GM19324 (cell line): ENCODE data around the gene ACD.
A peak's percentile ranks its signal among the peaks of the same experiment; 100 is the strongest.

ENCODE experiments used
- ATAC-seq: cut with Tn5 transposase; IDR thresholded peaks from one replicate; pipeline ENCODE4 v1.9.1; 2021; ENCODE audit warnings: mild to moderate bottlenecking, moderate library complexity; ENCODE audit not compliant: unreplicated experiment, low FRiP score

ACD gene

DNA sequence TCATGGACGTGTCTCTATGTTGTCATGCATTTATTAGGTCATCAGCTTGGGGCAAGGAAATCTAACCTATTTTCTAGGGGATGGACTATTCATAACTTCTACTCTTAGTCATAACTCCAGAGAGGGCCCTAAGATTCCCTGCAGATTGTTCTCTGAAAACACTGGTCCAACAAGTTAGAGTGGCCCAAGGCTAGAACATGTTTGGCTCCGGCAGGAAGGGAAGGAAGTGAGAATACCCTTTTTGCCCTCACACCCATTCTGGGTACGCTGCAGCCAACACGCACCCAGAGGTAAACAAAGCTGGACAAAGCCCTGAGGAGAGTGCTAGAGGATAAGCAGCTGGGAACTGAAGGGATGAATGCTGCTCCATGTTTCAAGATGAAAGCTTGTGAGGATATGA lies 16.5 kb upstream of the ACD start:
- ATAC-seq, result no peak

DNA sequence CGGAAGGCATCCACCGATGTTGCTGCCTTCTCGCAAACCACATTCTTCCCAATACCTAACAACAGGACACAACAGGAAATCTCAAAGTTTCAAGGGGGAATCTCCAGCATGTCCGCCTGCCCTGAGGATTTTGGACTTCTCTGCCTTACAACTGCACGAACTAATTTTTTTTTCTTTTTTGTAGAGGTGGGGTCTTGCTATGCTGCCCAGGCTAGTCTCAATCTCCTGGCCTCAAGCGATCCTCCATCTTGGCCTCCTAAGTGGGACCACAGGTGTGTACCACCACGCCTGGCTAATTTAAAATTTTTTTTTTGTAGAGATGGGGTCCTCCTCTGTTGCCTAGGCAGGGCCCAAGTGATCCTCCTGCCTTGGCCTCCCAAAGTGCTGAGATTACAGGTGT lies 15.9 kb upstream of the ACD start:
- no peak for ATAC-seq

DNA sequence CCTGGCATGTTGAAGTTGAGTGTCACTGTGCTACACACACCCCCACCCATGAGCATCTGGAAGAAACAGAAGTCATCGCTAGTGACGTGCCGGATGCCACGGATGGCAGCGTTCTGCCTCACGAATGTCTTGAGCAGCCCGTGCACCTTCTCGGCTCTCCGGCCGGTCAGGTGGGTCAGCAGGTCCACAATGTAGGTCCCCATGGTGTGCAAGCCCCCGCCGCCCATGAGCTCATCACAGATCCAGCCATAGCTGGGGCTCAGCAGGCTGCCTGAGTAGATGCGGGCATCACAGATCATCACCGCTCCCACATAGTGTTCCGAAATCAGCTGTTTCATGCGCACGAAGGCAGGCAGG lies 15.5 kb upstream of the ACD start:
- no peak for ATAC-seq

DNA sequence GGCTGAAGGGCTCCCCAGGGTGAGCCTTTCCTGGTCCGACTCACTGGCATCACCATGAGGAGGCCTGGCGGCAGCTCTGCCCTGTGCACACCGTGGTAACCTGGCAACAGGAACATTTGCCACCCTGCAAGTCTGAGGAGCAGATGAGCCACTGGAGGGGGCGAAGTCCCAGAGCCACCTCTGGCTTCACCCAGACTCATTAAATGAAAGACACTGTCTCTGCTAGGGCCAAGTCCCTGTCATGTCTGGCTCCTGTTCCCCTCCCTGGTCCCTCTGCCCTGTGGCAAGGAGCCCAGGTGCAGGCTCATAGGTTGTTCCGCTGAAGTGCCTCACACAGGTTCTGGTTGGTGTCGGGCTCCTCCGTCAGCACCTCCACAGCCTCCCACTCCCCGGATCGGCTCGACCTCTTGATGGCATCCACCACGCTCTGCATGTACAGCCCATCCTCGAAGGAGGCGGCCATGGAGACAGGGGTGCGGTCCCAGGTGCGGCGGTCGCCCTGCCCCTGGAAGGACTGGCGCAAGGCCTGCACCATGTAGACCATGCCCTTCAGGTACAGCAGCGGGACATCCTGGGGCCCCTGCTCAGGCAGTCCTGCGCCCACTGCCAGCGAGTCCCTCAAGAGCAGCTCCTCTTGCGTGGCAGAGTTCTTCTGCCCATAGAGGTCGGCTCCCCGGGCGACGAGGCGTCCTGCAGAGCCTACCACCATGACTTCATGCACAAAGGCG lies 15.0 kb upstream of the ACD start:
- no peak for ATAC-seq

DNA sequence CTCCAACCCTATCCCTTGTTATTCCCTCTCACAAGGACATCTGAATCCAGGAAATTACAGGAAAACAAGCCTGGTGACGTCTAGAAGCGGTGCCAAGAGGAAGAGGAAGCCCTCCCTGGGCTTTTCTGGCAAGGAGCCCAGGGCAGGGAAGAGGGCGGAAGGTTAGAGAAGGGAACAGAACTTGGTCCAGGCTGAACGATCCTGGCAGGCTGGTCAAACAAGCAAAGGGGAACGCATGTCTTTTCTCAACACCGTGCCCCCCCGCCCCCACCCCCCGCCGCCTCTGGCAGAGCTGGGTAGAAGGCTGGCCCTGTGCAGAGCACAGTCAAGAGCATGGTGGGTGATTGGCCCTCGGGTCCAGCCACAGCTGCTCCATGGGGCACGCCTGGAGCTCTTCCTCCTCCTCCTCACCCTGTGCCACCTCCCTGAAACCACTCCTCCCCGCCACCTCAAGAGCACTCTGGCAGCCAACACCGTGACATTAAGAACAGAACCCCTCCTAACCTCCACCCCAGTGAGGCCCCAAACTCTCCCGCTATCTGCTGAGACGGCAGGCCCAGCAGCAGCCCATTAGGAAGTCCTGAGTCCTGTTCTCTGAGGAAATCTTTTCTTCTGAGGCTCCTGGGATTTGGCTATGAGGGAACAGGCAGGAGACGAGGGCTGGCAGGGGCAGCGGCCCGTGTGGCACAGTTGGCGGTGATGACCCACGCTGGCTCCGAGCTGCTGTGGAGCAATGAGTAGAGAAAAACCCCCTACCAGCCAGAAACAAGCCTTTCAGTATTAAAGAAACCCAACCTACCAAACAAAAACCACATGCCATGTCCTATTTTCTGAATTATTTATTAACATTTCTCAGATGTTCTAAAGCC lies 13.9 kb upstream of the ACD start:
- no peak for ATAC-seq

DNA sequence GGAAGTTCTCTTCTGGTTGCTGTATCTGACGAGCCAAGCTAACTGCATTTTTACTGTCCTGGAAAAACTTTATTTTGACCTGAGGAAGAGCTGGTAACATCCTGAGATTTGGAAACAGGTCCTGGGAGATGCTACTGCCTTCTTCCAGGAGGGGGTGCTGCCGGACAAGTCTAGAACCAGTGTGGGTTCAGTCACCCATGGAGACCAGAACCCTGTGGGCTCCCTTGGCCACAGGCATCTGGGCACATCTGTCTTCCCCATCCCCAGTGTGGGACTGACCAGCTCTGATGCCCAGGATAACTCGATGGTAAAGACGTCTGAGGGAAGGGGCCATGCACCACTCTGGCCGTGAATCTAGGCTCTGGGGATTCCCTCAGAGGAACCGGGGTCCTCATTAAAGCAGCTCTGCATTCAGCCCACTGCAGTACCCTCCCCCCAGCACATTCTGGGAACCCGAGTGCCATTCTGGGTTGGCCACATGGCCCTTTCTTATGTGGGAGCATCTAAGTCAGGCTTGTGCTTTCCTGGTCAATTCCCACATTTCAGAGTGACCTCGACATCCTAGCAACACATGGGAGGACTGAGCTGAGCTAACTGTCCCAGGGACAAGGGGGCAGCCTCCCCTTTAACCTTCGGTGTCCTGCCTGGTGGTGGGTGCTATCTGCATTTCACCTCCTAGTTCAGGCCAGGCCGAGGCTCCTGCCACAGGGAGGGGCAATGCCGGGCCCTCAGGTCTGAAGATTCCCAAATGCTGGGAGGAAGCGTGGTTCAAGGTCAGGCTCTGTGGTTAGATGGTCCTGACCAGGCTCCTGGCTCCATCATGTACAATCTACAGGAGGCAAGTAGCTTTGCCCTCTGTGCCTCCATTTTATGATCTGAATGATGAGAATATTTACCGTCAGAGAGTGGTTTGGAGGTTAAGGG lies 12.9 kb upstream of the ACD start:
- no peak for ATAC-seq

DNA sequence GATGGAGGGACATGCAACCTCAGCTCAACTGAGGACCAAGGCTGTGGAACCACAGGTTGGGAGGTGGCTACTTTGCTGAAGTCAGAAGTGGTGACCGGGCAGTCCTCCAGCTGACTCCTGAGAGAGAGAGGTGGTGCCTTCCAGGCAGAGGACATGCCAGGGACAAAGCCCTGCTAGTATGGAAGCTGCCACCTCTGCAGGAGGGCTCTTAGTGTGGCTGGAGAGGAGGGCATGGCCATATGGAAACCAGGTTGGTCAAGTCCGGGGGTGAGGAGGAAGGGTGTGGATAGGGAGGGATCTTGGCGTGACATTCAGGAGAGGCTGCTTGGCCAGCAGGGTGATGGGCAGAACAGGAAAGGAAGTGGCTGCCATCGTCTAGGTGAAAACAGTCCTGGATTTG lies 12.2 kb upstream of the ACD start:
- no peak for ATAC-seq

DNA sequence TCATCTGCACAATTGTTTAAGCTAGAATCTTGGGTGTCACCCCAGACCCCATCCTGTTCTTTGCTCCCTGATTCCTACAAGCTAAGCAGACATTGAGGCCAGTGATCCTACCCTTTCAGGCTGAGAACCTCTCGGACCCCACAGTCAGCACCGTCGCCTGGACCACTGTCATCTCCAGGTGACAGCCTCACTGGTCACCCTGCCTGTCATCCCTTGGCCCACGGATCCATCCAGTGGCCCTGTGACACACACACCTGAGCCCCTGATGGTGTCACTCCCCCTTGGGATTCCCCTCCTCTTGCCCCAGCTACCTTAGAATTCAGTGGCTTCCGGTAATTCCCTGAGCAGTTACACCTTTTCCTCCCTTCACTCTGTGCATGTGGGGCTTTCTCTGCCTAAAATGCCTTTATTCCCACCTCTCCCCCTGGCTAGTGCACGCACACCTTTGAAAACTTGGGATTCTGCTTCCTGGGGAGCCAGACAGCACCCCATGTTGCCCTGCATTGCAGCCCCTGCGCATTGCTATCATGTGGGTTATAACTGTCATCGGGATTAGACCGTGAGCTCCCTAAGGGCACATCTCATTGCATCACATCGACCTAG lies 9.5 kb upstream of the ACD start:
- ATAC-seq, result no peak

DNA sequence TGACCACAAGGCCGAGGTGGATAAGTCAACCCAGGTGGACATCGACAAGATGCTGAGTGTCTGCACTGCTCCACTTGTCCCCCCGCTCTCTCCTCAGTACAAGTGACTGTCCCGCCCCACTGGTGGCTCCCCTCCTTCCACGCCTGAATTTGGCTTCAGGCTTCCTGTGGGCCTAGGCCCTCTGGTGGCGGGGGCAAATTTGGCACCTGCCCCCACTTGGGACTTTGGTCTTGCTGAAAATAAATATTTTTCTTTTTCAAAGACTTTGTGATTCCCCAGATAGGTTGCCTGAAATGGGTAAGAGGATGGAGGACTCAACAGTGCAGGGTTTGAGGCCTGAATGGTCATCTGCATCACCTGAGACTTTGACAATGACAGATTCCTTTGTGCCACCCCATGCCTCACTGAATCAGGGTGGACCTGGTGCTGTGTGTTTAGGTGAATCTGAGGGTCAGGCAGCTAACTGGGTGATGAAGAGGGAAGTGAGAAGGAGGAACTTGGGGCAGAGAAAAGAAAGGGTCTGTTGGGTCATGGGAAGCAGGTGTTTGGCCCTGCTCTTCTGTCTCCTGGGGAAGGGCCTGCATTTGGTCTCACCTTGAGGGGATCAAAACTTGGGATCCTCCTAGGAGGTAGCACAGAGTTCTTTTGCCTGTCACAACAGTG lies 8.6 kb upstream of the ACD start:
- ATAC-seq, result no peak

DNA sequence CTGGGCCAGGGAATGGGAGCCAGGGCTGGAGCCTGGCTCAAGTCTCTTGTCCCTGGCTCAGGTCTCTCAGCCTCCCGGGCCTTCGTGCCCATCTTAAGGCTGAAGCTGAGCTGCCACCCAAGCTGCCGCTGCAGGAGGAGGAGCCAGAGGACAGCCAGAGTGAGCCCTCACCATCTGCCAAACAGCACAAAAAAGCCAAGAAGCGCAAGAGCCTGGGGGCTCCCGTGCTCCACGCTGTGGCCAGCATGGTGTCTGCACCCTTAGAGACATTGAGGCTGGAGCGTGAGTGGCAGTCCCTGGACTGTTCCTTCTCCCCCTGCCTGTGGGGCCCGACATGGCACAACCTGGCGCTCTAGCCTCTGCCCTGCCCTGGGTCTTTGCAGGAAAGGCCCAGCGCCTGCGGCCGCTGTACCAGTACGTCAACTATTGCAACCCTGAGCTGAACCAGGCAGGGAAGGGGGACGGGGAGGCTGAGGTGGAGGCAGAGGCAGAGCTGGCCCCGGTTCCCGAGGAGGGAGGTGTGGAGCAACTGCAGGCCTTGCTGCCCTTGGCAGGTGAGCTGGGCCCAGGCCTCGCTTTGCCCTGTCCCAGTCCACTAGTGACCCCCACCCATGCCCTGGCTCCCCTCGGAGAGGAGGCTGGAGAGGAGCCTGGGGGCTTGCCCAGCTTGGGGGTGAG lies 7.9 kb upstream of the ACD start:
- peak; percentile 56 for ATAC-seq

DNA sequence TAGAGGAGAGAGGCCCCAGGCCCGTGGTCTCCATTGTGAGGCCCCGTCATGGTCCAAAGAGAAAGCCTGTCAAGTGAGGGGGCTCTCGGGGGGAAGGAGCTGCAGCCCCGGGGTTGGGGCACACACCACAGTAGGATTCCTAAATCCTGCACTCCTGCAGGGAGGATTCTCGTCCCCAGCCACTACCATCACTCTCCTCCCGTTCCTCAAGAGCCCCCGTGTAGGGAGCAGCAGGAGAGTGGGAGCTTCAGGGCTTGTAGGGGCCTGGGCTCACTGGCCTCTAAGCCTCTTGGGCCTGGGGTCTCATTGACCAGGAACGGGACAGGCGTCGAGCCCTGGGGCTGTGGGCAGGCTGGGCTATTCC lies 7.4 kb upstream of the ACD start:
- ATAC-seq, result no peak

DNA sequence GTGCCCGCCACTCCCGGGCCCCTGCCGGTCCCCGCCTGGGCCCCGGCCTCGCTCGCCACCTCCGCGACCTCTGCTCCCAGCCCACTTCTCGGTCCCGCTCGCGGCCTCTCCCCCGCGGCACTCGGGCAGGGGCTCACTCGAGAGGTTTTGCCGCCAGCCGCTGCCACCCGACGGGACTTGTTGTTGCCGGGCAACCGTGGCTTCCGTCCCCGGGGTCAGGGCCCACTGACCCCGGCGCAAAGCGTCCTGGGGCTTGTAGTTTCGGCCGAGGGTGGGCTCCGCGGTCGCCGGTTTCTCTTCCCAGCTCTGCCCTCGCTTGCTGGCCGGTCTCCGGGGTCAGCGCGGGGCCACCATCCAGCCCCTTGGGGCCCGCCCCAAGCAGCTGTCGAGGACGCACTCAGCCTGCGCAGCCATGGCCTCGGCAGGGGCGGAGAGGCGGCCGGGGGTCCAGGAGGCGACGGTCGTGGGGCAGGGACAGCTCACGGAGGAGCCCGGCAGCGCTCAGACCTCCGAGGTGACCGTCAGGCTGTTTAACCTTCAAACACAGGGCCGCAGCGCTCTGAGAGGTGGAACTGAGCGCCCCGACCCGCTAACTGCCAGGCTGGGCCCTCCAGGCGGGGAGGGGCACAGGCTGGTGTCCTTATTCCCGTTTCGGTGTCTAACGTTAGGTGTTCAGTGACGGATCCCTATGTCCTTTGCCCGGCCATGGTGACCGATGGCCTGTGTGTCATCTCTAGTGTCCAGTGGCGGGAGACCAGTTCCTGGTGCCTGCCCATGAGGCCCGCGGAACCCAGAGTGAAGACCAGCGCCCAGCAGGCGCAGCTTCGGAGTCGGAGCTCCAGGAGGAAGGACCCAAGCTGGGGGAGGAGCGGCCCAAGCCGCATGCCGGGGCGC lies 6.7 kb upstream of the ACD start, which contains the start of the genes C16orf86 and ENKD1:
Gene C16orf86 (plus strand): TSS at position 256 of the 894 bp plus-strand sequence. CDS start 157 bp downstream, at position 413.
Gene ENKD1 (minus strand): TSS at position 192 of the 894 bp plus-strand sequence. CDS start 308 bp downstream, outside the sequence.
- ATAC-seq, result peak; percentile 51

DNA sequence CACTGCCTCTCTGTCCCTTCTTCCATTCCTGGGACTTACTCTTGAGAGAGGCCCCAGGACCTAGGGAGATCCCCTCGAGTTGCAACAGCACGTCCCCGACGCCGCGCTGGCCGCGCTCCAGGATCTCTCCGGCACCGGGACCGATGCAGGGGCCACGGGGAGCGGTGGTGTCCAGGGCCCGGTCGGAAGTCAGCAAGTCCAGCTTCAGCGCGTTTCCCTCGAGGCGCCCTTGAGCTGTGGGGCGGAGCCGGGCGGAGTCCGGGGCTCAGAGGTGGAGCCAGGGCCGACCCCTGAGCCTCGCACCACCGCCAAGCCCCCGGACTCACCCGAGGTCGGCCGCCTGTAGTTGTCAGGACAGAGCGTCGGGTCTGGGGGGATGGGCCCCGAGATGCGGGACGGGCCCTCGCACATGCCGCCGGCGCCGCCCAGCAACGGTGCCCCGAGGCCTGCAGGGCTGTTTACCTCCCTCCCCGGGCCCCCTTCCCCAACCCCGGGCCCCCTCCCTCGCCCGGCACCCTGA lies 6.0 kb upstream of the ACD start:
- peak; percentile 6 for ATAC-seq

DNA sequence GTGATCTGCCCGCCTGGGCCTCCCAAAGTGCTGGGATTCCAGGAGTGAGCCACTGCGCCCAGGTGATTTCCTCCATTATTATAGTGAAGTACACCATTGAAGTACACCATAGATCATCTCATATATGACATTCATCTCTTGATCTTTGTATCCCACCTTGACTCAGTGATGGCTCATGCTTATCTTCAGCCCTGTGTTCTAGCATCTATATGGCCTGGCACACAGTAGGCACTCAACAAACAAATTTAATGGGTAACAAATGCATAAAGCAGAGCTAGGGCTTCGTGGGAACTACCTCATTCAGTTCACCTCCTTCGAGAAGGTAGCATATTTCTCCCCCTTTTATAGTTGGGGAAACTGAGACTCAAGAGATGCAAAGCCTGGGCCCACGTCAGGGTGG lies 5.5 kb upstream of the ACD start:
- no peak for ATAC-seq

DNA sequence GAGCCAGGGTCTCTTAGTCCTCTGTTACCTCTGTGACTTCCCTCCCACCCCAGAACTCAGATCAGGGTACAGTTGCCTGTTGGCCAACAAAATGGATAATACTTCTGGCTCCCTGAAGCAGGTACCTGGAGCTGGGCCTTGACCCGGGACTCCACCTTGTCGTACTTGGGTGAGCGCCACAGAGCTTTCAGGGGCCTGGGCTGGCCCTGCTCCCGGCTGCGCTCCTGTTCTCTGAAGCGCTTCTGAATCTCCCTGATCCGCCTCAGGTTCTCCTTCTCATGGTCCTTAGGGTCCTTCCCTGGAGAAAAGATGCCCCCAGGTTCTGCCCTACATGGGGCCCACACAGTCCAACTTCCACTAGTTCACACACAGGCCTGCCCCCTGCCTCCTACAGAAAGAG lies 4.8 kb upstream of the ACD start:
- no peak for ATAC-seq

DNA sequence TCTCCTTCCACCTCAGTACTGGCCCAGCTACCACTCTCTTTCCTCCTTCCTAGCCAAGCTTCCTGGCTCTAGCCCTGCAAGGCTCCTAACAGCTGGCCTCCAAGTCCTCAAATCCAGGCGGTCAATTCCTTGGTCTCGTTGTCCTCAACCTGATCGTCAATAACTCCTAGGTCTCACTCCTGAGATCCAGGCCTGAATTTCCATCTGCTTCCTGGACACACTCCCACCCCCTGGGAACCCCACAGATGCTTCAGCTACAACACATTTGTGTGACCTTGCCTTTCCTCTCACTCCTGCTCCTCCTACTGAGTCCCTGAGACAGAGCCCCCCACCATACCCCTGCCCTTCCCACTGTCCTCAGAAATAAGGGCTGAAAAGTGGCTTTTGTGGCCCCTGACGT lies 4.2 kb upstream of the ACD start:
- ATAC-seq, result no peak

DNA sequence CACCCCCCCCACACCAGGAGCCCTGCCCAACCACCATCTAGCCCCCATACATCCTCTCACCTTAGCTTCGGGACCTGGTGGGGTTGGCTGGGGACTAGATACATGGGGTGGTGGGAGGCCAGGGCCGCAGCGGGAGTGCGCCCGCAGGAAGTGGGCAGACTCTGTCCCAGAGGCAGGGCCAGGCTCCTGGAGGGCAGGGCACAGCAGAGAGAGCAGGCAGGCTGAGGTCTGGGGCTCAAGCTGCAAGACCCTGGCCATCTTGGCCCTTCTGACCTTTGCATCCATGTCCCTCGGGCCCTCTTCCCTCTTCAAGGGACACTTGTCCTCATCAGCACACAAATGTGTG lies 3.8 kb upstream of the ACD start:
- ATAC-seq, result no peak

DNA sequence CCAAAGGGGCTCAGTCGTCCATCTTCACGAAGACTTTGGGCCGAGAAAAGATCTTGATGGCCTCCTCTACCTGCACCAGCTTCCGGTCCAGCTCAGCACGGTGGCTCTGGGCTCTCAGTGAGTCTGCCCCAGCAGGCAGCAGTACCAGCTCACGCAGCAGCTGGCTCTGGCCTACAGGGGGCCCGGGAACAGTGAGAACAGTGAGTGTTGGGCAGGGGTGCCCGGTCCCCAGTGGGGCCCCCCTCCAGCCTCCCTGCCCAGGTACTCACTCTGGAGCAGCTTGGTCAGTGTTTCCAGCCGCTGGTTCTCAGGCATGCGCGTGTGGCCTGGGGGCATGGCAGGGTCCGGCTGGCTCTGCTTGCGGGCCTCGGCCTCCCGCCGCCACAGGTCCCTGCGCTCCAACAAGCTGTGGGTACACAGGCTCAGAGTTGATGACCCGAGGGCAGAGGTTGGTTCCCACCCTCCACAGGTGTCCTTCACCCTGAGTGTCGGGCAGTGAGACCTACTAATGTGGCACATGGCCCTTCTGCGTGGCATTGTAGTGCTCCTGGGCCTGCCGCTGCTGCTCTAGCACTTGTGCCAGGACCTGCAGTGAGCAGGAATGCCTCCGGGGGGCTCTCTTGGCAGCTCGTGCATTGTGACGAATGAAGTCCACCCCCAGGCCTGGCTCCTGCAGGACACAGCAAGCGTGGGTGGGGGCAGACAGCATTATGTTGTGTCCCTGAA lies 3.3 kb upstream of the ACD start:
- no peak for ATAC-seq
